ENCODE data around the gene CD2.
A peak's percentile ranks its signal among the peaks of the same experiment; 100 is the strongest.

Gene CD2

GRCh38 chr1:116721451-116722007 is 32.7 kb upstream of the CD2 start:
- H3K9me3 Mint-ChIP-seq, result no peaks in the 10 kb centered on the region
- peaks cover 9% of the 10 kb centered on the region for H3K4me1 Mint-ChIP-seq (ENCODE audit: low read depth)
- H3K27ac Mint-ChIP-seq, result no peak overlapping the region
- no peaks in the 10 kb centered on the region for H3K36me3 Mint-ChIP-seq (ENCODE audit: low read depth)
- H3K4me3 Mint-ChIP-seq, result no peak overlapping the region
- intact Hi-C loops (cut with micrococcal nuclease), result no loop called here
- H3K27me3 Mint-ChIP-seq, result peaks cover 4% of the 10 kb centered on the region

GRCh38 chr1:116722016-116722838 is 32.0 kb upstream of the CD2 start:
- no peaks in the 10 kb centered on the region for H3K9me3 Mint-ChIP-seq
- no peaks in the 10 kb centered on the region for H3K36me3 Mint-ChIP-seq (ENCODE audit: low read depth)
- intact Hi-C loops (cut with micrococcal nuclease), result no loop called here

GRCh38 chr1:116724765-116725375 is 29.4 kb upstream of the CD2 start:
- H3K9me3 Mint-ChIP-seq, result no peaks in the 10 kb centered on the region
- intact Hi-C loops (cut with micrococcal nuclease), result no loop called here
- peaks cover 38% of the 10 kb centered on the region for H3K4me1 Mint-ChIP-seq (ENCODE audit: low read depth)
- peaks cover 13% of the 10 kb centered on the region for H3K27me3 Mint-ChIP-seq
- no peak overlapping the region for H3K27ac Mint-ChIP-seq
- H3K36me3 Mint-ChIP-seq (ENCODE audit: low read depth), result no peaks in the 10 kb centered on the region
- no peak overlapping the region for H3K4me3 Mint-ChIP-seq

More at GRCh38 chr1:116722016-116722838, 32.0 kb upstream of the CD2 start:
- Mint-ChIP-seq H3K4me3 (no peak overlapping the region), H3K27ac (no peak overlapping the region), H3K27me3 (peaks cover 4% of the 10 kb centered on the region), H3K4me1 (ENCODE audit: low read depth) (peaks cover 16% of the 10 kb centered on the region)

GRCh38 chr1:116725798-116726197 is 28.4 kb upstream of the CD2 start:
- intact Hi-C loops (cut with micrococcal nuclease), result no loop called here
- Mint-ChIP-seq H3K27me3 (peaks cover 19% of the 10 kb centered on the region), H3K4me1 (ENCODE audit: low read depth) (peaks cover 38% of the 10 kb centered on the region), H3K9me3 (no peaks in the 10 kb centered on the region), H3K27ac (no peak overlapping the region), H3K36me3 (ENCODE audit: low read depth) (no peaks in the 10 kb centered on the region), H3K4me3 (no peak overlapping the region)

- Mint-ChIP-seq H3K9me3 (no peaks in the 10 kb centered on the region), H3K4me1 (ENCODE audit: low read depth) (peaks cover 36% of the 10 kb centered on the region), H3K27ac (peak overlapping the region; percentile 29), H3K27me3 (peaks cover 26% of the 10 kb centered on the region), H3K36me3 (ENCODE audit: low read depth) (no peaks in the 10 kb centered on the region), H3K4me3 (no peak overlapping the region)
- intact Hi-C loops (cut with micrococcal nuclease), result no loop called here
Measured at GRCh38 chr1:116726872-116727820, 27.1 kb upstream of the CD2 start.

- peaks cover 40% of the 10 kb centered on the region for H3K4me1 Mint-ChIP-seq (ENCODE audit: low read depth)
Measured at GRCh38 chr1:116731439-116731838, 22.8 kb upstream of the CD2 start.

GRCh38 chr1:116732726-116733125 is 21.5 kb upstream of the CD2 start:
- H3K4me1 Mint-ChIP-seq (ENCODE audit: low read depth), result peaks cover 27% of the 10 kb centered on the region

More at GRCh38 chr1:116731439-116731838, 22.8 kb upstream of the CD2 start:
- intact Hi-C loops (cut with micrococcal nuclease), result no loop called here
- Mint-ChIP-seq H3K9me3 (no peaks in the 10 kb centered on the region), H3K4me3 (no peak overlapping the region), H3K27ac (no peak overlapping the region), H3K27me3 (peaks cover 25% of the 10 kb centered on the region), H3K36me3 (ENCODE audit: low read depth) (no peaks in the 10 kb centered on the region)

GRCh38 chr1:116733476-116734365 is 20.5 kb upstream of the CD2 start:
- no peaks in the 10 kb centered on the region for H3K9me3 Mint-ChIP-seq
- H3K4me1 Mint-ChIP-seq (ENCODE audit: low read depth), result peaks cover 25% of the 10 kb centered on the region
- H3K27ac Mint-ChIP-seq, result no peak overlapping the region
- peaks cover 19% of the 10 kb centered on the region for H3K27me3 Mint-ChIP-seq
- no peaks in the 10 kb centered on the region for H3K36me3 Mint-ChIP-seq (ENCODE audit: low read depth)
- no peak overlapping the region for H3K4me3 Mint-ChIP-seq
- intact Hi-C loops (cut with micrococcal nuclease), result no loop called here

More at GRCh38 chr1:116732726-116733125, 21.5 kb upstream of the CD2 start:
- Mint-ChIP-seq H3K4me3 (no peak overlapping the region), H3K9me3 (no peaks in the 10 kb centered on the region), H3K27ac (no peak overlapping the region), H3K27me3 (peaks cover 25% of the 10 kb centered on the region), H3K36me3 (ENCODE audit: low read depth) (no peaks in the 10 kb centered on the region)
- intact Hi-C loops (cut with micrococcal nuclease), result no loop called here

- Mint-ChIP-seq H3K4me3 (no peak overlapping the region), H3K4me1 (ENCODE audit: low read depth) (peaks cover 33% of the 10 kb centered on the region), H3K36me3 (ENCODE audit: low read depth) (peaks cover under 1% of the 10 kb centered on the region), H3K27me3 (peaks cover 10% of the 10 kb centered on the region), H3K27ac (no peak overlapping the region), H3K9me3 (peaks cover 5% of the 10 kb centered on the region)
- intact Hi-C loops (cut with micrococcal nuclease), result loop anchor here (5.0 kb wide), 1 partner anchor 163 kb away; the partner anchor contains the start of gene CD58
Measured at GRCh38 chr1:116735246-116735645, 19.0 kb upstream of the CD2 start.

- Mint-ChIP-seq H3K4me3 (no peak overlapping the region), H3K4me1 (ENCODE audit: low read depth) (peaks cover 47% of the 10 kb centered on the region), H3K27me3 (no peaks in the 10 kb centered on the region), H3K27ac (no peak overlapping the region), H3K36me3 (ENCODE audit: low read depth) (peaks cover 6% of the 10 kb centered on the region), H3K9me3 (peaks cover 12% of the 10 kb centered on the region)
- intact Hi-C loops (cut with micrococcal nuclease), result loop anchor here (1.0 to 5.0 kb wide), 3 partner anchors 80 to 318 kb away; partner anchors contain the start of gene CD58
Measured at GRCh38 chr1:116737020-116737854, 17.0 kb upstream of the CD2 start.

GRCh38 chr1:116737855-116738321 is 16.3 kb upstream of the CD2 start:
- intact Hi-C loops (cut with micrococcal nuclease), result loop anchor here (1.0 to 5.0 kb wide), 3 partner anchors 79 to 317 kb away; partner anchors contain the start of gene CD58
- H3K4me3 Mint-ChIP-seq, result no peak overlapping the region
- H3K9me3 Mint-ChIP-seq, result peaks cover 19% of the 10 kb centered on the region
- peaks cover 13% of the 10 kb centered on the region for H3K36me3 Mint-ChIP-seq (ENCODE audit: low read depth)
- no peak overlapping the region for H3K27ac Mint-ChIP-seq
- no peaks in the 10 kb centered on the region for H3K27me3 Mint-ChIP-seq
- H3K4me1 Mint-ChIP-seq (ENCODE audit: low read depth), result peaks cover 42% of the 10 kb centered on the region

Data from dendritic cell treated with granulocyte-macrophage colony-stimulating factor and Interleukin-4, amounts not matched to agents 40 ng/mL and 50 ng/mL, for 4 days (primary cell).